BE2C (cell line): ENCODE measurements around the gene LRRC74B.

Source experiments
- DNase-seq: peaks from one replicate; pipeline ENCODE4 v3.0.0-alpha.2; 2020
- H3K27me3 ChIP-seq: fragments of 250-450 bp; sonication (Bioruptor Pico); 2 replicates; pipeline ENCODE4 v1.5.1; 2020; ENCODE audit warnings: mild to moderate bottlenecking
- H3K36me3 ChIP-seq: fragments of 250-450 bp; sonication (Bioruptor Pico); 2 replicates; pipeline ENCODE4 v1.5.1; 2020; ENCODE audit warnings: mild to moderate bottlenecking
- H3K4me1 ChIP-seq: fragments of 250-450 bp; sonication (Bioruptor Pico); 2 replicates; pipeline ENCODE4 v1.5.1; 2020
- H3K4me3 ChIP-seq: 2 replicates; pipeline ENCODE4 v1.5.1; 2011; ENCODE audit warnings: low read depth, low read length
- H3K9me3 ChIP-seq: fragments of 250-450 bp; sonication (Bioruptor Pico); 2 replicates; pipeline ENCODE4 v1.5.1; 2020
- CTCF ChIP-seq: IDR thresholded peaks from 2 replicates; pipeline ENCODE4 v1.5.1; 2012; ENCODE audit warnings: mild to moderate bottlenecking, low read depth, low read length

LRRC74B gene

GRCh38 chr22:21022507-21022906 is 23.2 kb upstream of the LRRC74B start:
- H3K4me1 ChIP-seq: peaks cover 8% of the 10 kb centered on the region; the same call in 1 of the 2 replicates

GRCh38 chr22:21022955-21023614 is 22.7 kb upstream of the LRRC74B start:
- peak; percentile 21 for DNase-seq
- no peaks in the 10 kb centered on the region for H3K36me3 ChIP-seq
- H3K27me3 ChIP-seq: no peaks in the 10 kb centered on the region
- peak; percentile 20; the same call in 1 of the 2 replicates for TF ChIP-seq CTCF
- no peak overlapping the region for H3K4me3 ChIP-seq
- peaks cover 8% of the 10 kb centered on the region; the same call in 1 of the 2 replicates for H3K4me1 ChIP-seq
- no peaks in the 10 kb centered on the region for H3K9me3 ChIP-seq

More at GRCh38 chr22:21022507-21022906, 23.2 kb upstream of the LRRC74B start:
- no peaks in the 10 kb centered on the region for H3K27me3 ChIP-seq
- H3K4me3 ChIP-seq: no peak overlapping the region
- TF ChIP-seq CTCF: no peak
- no peaks in the 10 kb centered on the region for H3K9me3 ChIP-seq
- H3K36me3 ChIP-seq: no peaks in the 10 kb centered on the region
- DNase-seq: no peak

- H3K27me3 ChIP-seq: no peaks in the 10 kb centered on the region
- no peaks in the 10 kb centered on the region for H3K9me3 ChIP-seq
- no peak for TF ChIP-seq CTCF
- no peak overlapping the region for H3K4me3 ChIP-seq
- H3K4me1 ChIP-seq: peaks cover 5% of the 10 kb centered on the region
- H3K36me3 ChIP-seq: no peaks in the 10 kb centered on the region
- no peak for DNase-seq
These were observed 20.5 kb upstream of the LRRC74B start for GRCh38 chr22:21025266-21025665.

- H3K4me1 ChIP-seq: peaks cover 5% of the 10 kb centered on the region
- no peak for DNase-seq
- H3K9me3 ChIP-seq: no peaks in the 10 kb centered on the region
- TF ChIP-seq CTCF: no peak
- no peaks in the 10 kb centered on the region for H3K36me3 ChIP-seq
- no peak overlapping the region for H3K4me3 ChIP-seq
- H3K27me3 ChIP-seq: no peaks in the 10 kb centered on the region
These were observed 19.7 kb upstream of the LRRC74B start for GRCh38 chr22:21025763-21026755.

- no peaks in the 10 kb centered on the region for H3K36me3 ChIP-seq
- H3K27me3 ChIP-seq: no peaks in the 10 kb centered on the region
- no peaks in the 10 kb centered on the region for H3K9me3 ChIP-seq
- no peak overlapping the region for H3K4me3 ChIP-seq
- DNase-seq: no peak
- TF ChIP-seq CTCF: no peak
- peaks cover 5% of the 10 kb centered on the region for H3K4me1 ChIP-seq
These were observed 18.7 kb upstream of the LRRC74B start for GRCh38 chr22:21026783-21027692.
